Cardiac atrium fibroblast (primary cell): ENCODE measurements around the gene SLAIN2. TPM values are rescaled to one million over a fixed set of nuclear protein-coding genes. Genes with fewer than 3 reads are reported as not detected.

Experiments used
- total RNA-seq: library from RNA; depleted of rRNA; stranded (reverse); fragments of >200 nt; gene quantifications from 2 replicates; pipeline ENCODE4 v1.2.3, GENCODE V29; 2015

Gene SLAIN2
- total RNA-seq = 24.1 and 56.3 TPM in 2 replicates

GRCh38 chr4:48340965-48341775 is at the start of gene SLAIN2:
SLAIN2 (plus strand) TSS chr4:48341529; CDS start chr4:48341740, 211 bp downstream.

Other genes with a start within 250 kb of the SLAIN2 start
- not detected in 2 replicates for gene TXK, start 207.3 kb upstream of the SLAIN2 start, total RNA-seq
- gene TEC, start 71.7 kb upstream of the SLAIN2 start, total RNA-seq = 0.16 TPM in 1 of 2 replicates, not detected in the other
- gene SLC10A4, start 141.8 kb downstream of the SLAIN2 start, total RNA-seq = not detected in 2 replicates
- gene ZAR1, start 148.7 kb downstream of the SLAIN2 start, total RNA-seq = not detected in 2 replicates